ENCODE data around the gene HELZ2. TPM values are rescaled to one million over a fixed set of nuclear protein-coding genes. Genes with fewer than 3 reads are reported as not detected.

The HELZ2 gene
- total RNA-seq, 1 experiment from 2014 or later = 27.5 TPM

DNA sequence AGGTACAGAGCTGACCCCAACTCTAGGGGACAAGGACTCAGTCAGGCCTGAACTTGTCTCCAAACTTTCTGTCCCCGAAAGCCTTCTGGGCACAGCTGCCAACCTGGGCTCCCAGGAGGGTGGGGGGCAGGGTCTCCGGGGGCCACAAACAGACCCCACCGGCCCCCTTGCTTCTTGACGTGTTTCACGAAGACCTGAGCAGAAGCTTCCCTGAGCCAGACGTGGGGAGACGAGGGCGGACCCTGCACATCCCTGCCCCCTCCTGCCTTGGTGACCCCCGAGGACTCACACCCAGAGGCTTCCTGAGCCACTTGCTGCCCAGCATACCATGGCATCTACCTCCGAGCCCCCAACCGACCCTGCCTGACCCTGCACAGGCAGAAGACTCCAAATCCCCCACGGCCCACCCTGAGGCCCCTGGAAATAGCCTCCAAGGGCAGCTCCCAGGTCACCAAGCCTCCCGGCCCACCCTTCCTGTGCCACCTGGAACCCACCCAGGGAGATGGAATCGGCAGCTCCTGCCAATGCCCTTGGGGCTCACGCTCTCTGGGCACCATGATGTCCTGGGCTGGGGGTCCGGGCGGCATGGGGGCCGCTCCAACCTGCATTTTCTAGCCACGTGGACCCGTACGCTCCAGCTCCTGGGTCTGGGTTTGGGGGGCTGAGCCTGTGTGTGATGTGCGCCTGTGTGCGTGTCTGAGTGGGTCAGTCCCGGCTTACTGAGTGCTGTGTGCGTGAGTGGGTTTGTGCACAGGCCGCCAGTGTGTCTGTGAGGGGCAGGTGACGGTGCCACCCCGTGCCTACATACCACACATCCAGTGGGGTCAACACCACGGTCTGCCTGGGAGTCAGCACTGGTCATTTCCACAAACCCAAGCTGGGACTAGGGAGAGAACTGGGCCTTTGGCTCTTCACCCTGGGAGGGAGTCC is 34.3 kb downstream of the HELZ2 start:
- POLR2A ChIA-PET = no interaction called here
- DNase-seq (ENCODE audit: low spot score) = no peak
- ATAC-seq = no peak
- CTCF ChIA-PET = interaction anchor here (1.1 to 5.0 kb wide), 11 partner anchors 7 to 307 kb away, joined by 3 to 81 read pairs (median 25); partner anchors contain the start of genes ARFRP1, HELZ2, RTEL1 and SRMS
- no peak for TF ChIP-seq ZNF263 (CRISPR knock-in tag; IDR thresholded peaks at IDR 0.05; ENCODE audit: low read depth)
- TF ChIP-seq, protein P1, sequence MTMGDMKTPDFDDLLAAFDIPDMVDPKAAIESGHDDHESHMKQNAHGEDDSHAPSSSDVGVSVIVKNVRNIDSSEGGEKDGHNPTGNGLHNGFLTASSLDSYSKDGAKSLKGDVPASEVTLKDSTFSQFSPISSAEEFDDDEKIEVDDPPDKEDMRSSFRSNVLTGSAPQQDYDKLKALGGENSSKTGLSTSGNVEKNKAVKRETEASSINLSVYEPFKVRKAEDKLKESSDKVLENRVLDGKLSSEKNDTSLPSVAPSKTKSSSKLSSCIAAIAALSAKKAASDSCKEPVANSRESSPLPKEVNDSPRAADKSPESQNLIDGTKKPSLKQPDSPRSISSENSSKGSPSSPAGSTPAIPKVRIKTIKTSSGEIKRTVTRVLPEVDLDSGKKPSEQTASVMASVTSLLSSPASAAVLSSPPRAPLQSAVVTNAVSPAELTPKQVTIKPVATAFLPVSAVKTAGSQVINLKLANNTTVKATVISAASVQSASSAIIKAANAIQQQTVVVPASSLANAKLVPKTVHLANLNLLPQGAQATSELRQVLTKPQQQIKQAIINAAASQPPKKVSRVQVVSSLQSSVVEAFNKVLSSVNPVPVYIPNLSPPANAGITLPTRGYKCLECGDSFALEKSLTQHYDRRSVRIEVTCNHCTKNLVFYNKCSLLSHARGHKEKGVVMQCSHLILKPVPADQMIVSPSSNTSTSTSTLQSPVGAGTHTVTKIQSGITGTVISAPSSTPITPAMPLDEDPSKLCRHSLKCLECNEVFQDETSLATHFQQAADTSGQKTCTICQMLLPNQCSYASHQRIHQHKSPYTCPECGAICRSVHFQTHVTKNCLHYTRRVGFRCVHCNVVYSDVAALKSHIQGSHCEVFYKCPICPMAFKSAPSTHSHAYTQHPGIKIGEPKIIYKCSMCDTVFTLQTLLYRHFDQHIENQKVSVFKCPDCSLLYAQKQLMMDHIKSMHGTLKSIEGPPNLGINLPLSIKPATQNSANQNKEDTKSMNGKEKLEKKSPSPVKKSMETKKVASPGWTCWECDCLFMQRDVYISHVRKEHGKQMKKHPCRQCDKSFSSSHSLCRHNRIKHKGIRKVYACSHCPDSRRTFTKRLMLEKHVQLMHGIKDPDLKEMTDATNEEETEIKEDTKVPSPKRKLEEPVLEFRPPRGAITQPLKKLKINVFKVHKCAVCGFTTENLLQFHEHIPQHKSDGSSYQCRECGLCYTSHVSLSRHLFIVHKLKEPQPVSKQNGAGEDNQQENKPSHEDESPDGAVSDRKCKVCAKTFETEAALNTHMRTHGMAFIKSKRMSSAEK (CRISPR knock-in tag; IDR thresholded peaks at IDR 0.05; ENCODE audit: borderline replicate concordance) = no peak
- TF ChIP-seq, protein P2, sequence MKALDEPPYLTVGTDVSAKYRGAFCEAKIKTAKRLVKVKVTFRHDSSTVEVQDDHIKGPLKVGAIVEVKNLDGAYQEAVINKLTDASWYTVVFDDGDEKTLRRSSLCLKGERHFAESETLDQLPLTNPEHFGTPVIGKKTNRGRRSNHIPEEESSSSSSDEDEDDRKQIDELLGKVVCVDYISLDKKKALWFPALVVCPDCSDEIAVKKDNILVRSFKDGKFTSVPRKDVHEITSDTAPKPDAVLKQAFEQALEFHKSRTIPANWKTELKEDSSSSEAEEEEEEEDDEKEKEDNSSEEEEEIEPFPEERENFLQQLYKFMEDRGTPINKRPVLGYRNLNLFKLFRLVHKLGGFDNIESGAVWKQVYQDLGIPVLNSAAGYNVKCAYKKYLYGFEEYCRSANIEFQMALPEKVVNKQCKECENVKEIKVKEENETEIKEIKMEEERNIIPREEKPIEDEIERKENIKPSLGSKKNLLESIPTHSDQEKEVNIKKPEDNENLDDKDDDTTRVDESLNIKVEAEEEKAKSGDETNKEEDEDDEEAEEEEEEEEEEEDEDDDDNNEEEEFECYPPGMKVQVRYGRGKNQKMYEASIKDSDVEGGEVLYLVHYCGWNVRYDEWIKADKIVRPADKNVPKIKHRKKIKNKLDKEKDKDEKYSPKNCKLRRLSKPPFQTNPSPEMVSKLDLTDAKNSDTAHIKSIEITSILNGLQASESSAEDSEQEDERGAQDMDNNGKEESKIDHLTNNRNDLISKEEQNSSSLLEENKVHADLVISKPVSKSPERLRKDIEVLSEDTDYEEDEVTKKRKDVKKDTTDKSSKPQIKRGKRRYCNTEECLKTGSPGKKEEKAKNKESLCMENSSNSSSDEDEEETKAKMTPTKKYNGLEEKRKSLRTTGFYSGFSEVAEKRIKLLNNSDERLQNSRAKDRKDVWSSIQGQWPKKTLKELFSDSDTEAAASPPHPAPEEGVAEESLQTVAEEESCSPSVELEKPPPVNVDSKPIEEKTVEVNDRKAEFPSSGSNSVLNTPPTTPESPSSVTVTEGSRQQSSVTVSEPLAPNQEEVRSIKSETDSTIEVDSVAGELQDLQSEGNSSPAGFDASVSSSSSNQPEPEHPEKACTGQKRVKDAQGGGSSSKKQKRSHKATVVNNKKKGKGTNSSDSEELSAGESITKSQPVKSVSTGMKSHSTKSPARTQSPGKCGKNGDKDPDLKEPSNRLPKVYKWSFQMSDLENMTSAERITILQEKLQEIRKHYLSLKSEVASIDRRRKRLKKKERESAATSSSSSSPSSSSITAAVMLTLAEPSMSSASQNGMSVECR (CRISPR knock-in tag; IDR thresholded peaks at IDR 0.05; ENCODE audit: borderline replicate concordance) = 0 out of 2 replicates have a peak, but pooled peaks have one; percentile 31
- no peaks in the 10 kb centered on the region for H3K36me3 Mint-ChIP-seq
- 0 out of 2 replicates have a peak, but pooled peaks cover 2% of the 10 kb centered on the region for H3K4me1 Mint-ChIP-seq
- no peaks in the 10 kb centered on the region for H3K9me3 Mint-ChIP-seq
- H3K4me3 Mint-ChIP-seq = no peak overlapping the region
- no peaks in the 10 kb centered on the region for H3K27me3 Mint-ChIP-seq (ENCODE audit: low read depth)
- no peak overlapping the region for H3K27ac Mint-ChIP-seq

DNA sequence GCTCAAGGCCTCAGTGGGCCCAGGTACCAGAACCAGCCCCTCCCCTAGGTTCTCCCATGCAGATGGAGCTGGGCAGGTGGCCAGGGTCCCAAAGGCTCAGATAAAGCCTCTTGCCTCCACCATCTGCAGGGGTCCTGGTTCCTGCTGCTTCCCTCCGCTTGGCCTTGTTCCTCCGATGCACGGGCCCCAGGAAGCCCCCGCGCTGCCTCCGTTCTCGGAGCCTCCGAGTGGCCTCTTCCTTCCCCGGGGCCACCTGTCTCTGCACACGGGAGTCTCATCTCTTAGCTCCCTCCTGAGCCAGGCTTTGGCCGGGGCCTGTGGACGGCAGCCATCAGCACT is 35.0 kb downstream of the HELZ2 start:
- H3K36me3 Mint-ChIP-seq = no peaks in the 10 kb centered on the region
- POLR2A ChIA-PET = interaction anchor here (1.4 kb wide), 1 partner anchor 14 kb away, joined by 4 read pairs; no protein-coding TSS in a partner anchor
- ATAC-seq = no peak

More for the DNA sequence above, 35.0 kb downstream of the HELZ2 start:
- Mint-ChIP-seq H3K4me3 (no peak overlapping the region), H3K27ac (no peak overlapping the region), H3K4me1 (0 out of 2 replicates have a peak, but pooled peaks cover 2% of the 10 kb centered on the region), H3K9me3 (no peaks in the 10 kb centered on the region), H3K27me3 (ENCODE audit: low read depth) (no peaks in the 10 kb centered on the region)
- no peak for DNase-seq (ENCODE audit: low spot score)
- CTCF ChIA-PET = interaction anchor here (1.0 to 5.0 kb wide), 20 partner anchors 8 to 435 kb away, joined by 3 to 81 read pairs (median 15); partner anchors contain the start of genes ARFRP1, HELZ2, RTEL1 and SRMS
- TF ChIP-seq ZBTB21 (CRISPR knock-in tag; IDR thresholded peaks at IDR 0.05; ENCODE audit: borderline replicate concordance) = no peak
- no peak for TF ChIP-seq TCF7 (CRISPR knock-in tag; IDR thresholded peaks at IDR 0.05; ENCODE audit: low read depth)
- TF ChIP-seq, protein P3, sequence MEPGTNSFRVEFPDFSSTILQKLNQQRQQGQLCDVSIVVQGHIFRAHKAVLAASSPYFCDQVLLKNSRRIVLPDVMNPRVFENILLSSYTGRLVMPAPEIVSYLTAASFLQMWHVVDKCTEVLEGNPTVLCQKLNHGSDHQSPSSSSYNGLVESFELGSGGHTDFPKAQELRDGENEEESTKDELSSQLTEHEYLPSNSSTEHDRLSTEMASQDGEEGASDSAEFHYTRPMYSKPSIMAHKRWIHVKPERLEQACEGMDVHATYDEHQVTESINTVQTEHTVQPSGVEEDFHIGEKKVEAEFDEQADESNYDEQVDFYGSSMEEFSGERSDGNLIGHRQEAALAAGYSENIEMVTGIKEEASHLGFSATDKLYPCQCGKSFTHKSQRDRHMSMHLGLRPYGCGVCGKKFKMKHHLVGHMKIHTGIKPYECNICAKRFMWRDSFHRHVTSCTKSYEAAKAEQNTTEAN (CRISPR knock-in tag; IDR thresholded peaks at IDR 0.05) = no peak
- no peak for TF ChIP-seq NFATC4 (CRISPR knock-in tag; IDR thresholded peaks at IDR 0.05)
- TF ChIP-seq TEAD4 (CRISPR knock-in tag; IDR thresholded peaks at IDR 0.05) = no peak
- TF ChIP-seq JAZF1 (CRISPR knock-in tag; IDR thresholded peaks at IDR 0.05) = no peak
- no peak for TF ChIP-seq IRF2 (CRISPR knock-in tag; IDR thresholded peaks at IDR 0.05; ENCODE audit: borderline replicate concordance, low read depth)
- TF ChIP-seq, protein P4, sequence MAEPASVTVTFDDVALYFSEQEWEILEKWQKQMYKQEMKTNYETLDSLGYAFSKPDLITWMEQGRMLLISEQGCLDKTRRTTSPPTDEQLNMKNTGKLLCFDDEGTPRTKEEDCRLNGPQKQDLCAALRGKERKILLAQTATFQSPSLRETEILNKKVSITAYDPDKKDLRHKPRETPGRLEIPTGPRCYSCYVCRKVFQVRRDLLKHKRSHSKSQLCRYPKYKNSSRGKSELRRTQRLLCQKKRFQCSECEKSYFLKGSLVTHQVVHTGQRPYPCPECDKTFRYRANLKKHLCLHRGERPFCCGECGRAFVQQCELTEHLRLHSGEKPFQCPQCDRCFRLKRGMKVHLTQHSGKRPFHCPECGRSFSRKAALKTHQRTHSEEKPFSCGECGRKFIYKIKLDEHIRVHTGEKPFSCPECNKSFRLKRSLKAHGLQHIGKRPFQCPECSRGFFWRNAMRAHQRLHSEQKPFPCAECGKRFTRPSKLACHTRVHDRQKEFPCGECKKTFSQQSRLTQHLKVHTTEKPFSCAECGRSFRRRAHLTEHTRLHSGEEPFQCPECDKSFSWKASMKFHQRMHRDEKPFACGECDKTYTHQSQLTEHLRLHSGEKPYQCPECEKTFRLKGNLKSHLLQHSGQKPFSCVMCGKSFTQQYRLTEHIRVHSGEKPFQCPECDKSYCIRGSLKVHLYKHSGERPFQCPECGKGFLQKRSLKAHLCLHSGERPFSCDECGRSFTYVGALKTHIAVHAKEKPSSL (CRISPR knock-in tag; conservative IDR thresholded peaks at IDR 0.05) = no peak
- TF ChIP-seq, protein P5, sequence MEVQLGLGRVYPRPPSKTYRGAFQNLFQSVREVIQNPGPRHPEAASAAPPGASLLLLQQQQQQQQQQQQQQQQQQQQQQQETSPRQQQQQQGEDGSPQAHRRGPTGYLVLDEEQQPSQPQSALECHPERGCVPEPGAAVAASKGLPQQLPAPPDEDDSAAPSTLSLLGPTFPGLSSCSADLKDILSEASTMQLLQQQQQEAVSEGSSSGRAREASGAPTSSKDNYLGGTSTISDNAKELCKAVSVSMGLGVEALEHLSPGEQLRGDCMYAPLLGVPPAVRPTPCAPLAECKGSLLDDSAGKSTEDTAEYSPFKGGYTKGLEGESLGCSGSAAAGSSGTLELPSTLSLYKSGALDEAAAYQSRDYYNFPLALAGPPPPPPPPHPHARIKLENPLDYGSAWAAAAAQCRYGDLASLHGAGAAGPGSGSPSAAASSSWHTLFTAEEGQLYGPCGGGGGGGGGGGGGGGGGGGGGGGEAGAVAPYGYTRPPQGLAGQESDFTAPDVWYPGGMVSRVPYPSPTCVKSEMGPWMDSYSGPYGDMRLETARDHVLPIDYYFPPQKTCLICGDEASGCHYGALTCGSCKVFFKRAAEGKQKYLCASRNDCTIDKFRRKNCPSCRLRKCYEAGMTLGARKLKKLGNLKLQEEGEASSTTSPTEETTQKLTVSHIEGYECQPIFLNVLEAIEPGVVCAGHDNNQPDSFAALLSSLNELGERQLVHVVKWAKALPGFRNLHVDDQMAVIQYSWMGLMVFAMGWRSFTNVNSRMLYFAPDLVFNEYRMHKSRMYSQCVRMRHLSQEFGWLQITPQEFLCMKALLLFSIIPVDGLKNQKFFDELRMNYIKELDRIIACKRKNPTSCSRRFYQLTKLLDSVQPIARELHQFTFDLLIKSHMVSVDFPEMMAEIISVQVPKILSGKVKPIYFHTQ (CRISPR knock-in tag; IDR thresholded peaks at IDR 0.05) = no peak
